ENCODE measurements around the gene ACTN4.

ACTN4 gene

GRCh38 chr19:38695832-38696728 is 48.6 kb downstream of the ACTN4 start:
- no peak for DNase-seq (ENCODE audit: low read depth in 3 of 3)

- no peak for DNase-seq (ENCODE audit: low read depth in 3 of 3)
These were observed 49.2 kb downstream of the ACTN4 start for GRCh38 chr19:38696729-38697055.

GRCh38 chr19:38697197-38697596 is 49.7 kb downstream of the ACTN4 start:
- no peak for DNase-seq (ENCODE audit: low read depth in 3 of 3)

- DNase-seq (ENCODE audit: low read depth in 3 of 3), result no peak
These were observed 50.2 kb downstream of the ACTN4 start for GRCh38 chr19:38697641-38698071.

- no peak for DNase-seq (ENCODE audit: low read depth in 3 of 3)
These were observed 51.0 kb downstream of the ACTN4 start for GRCh38 chr19:38698225-38699026.

GRCh38 chr19:38699027-38699346 is 51.5 kb downstream of the ACTN4 start:
- DNase-seq (ENCODE audit: low read depth in 3 of 3), result no peak

- no peak for DNase-seq (ENCODE audit: low read depth in 3 of 3)
These were observed 52.3 kb downstream of the ACTN4 start for GRCh38 chr19:38699647-38700349.

- no peak for DNase-seq (ENCODE audit: low read depth in 3 of 3)
These were observed 53.0 kb downstream of the ACTN4 start for GRCh38 chr19:38700350-38700901.

GRCh38 chr19:38700902-38701454 is 53.5 kb downstream of the ACTN4 start:
- DNase-seq (ENCODE audit: low read depth in 3 of 3), result no peak

GRCh38 chr19:38701455-38702063 is 54.1 kb downstream of the ACTN4 start:
- DNase-seq (ENCODE audit: low read depth in 3 of 3), result no peak

GRCh38 chr19:38702278-38702677 is 54.8 kb downstream of the ACTN4 start:
- DNase-seq (ENCODE audit: low read depth in 3 of 3), result no peak

GRCh38 chr19:38703509-38703908 is 56.1 kb downstream of the ACTN4 start:
- no peak for DNase-seq (ENCODE audit: low read depth in 3 of 3)

GRCh38 chr19:38704488-38705026 is 57.1 kb downstream of the ACTN4 start:
- no peak for DNase-seq (ENCODE audit: low read depth in 3 of 3)

GRCh38 chr19:38705197-38706019 is 58.0 kb downstream of the ACTN4 start:
- no peak for DNase-seq (ENCODE audit: low read depth in 3 of 3)

- DNase-seq (ENCODE audit: low read depth in 3 of 3), result no peak
These were observed 59.5 kb downstream of the ACTN4 start for GRCh38 chr19:38706792-38707511.

- DNase-seq (ENCODE audit: low read depth in 3 of 3), result no peak
These were observed 60.2 kb downstream of the ACTN4 start for GRCh38 chr19:38707512-38708114.

GRCh38 chr19:38708413-38709024 is 61.1 kb downstream of the ACTN4 start:
- no peak for DNase-seq (ENCODE audit: low read depth in 3 of 3)

- DNase-seq (ENCODE audit: low read depth in 3 of 3), result no peak
These were observed 61.7 kb downstream of the ACTN4 start for GRCh38 chr19:38709119-38709518.
